ENCODE data around the gene SYF2.

The SYF2 gene

GRCh38 chr1:25216123-25216522 is 16.2 kb downstream of the SYF2 start:
- POLR2A ChIA-PET, result no interaction called here
- CTCF ChIA-PET, result interaction anchor here (1.3 to 8.8 kb wide), 2 partner anchors 9 to 12 kb away, joined by 4 to 69 read pairs; no protein-coding TSS in a partner anchor
- no peak overlapping the region for H3K4me3 ChIP-seq (ENCODE audit: low read depth, low read length)

GRCh38 chr1:25212725-25213124 is 19.6 kb downstream of the SYF2 start:
- CTCF ChIA-PET, result interaction anchor here (0.9 to 8.8 kb wide), 2 partner anchors 9 to 15 kb away, joined by 3 to 69 read pairs; no protein-coding TSS in a partner anchor
- H3K4me3 ChIP-seq (ENCODE audit: low read depth, low read length), result no peak overlapping the region
- POLR2A ChIA-PET, result interaction anchor here (0.7 kb wide), 1 partner anchor 20 kb away, joined by 3 read pairs; the partner anchor contains the start of gene SYF2
- no peak for TF ChIP-seq CTCF (IDR thresholded peaks at IDR 0.05; ENCODE audit: insufficient read depth, low read length, missing control alignments)
- DNase-seq (ENCODE audit: low read depth, low spot score), result no peak

More at GRCh38 chr1:25216123-25216522, 16.2 kb downstream of the SYF2 start:
- TF ChIP-seq CTCF (IDR thresholded peaks at IDR 0.05; ENCODE audit: insufficient read depth, low read length, missing control alignments), result no peak
- no peak for DNase-seq (ENCODE audit: low read depth, low spot score)

DNA sequence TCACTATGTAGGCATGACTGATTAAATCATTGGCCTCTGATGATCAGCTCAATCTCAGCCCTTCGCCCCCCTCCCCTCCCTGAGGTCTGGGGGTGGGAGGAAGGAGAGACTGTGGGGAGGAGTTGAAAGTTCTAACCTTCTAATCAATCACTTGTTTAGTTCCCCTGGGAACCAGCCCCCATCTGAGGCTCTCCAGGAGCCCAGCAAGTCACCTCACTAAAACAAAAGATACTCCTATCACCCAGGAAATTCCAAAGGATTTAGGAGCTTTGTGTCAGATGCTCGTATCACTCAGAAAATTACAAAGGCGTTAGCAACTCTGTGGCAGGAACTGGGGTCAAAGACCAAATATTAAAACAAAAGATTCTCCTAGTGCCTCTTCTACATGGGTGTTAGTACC is 21.6 kb downstream of the SYF2 start:
- ChIA-PET CTCF (interaction anchor here (1.3 kb wide), 1 partner anchor 12 kb away, joined by 5 read pairs; no protein-coding TSS in a partner anchor), POLR2A (no interaction called here)
- H3K4me3 ChIP-seq (ENCODE audit: low read depth, low read length), result no peak overlapping the region

GRCh38 chr1:25209516-25209915 is 22.8 kb downstream of the SYF2 start:
- H3K4me3 ChIP-seq (ENCODE audit: low read depth, low read length), result no peak overlapping the region
- no peak for DNase-seq (ENCODE audit: low read depth, low spot score)
- ChIA-PET CTCF (no interaction called here), POLR2A (no interaction called here)
- TF ChIP-seq CTCF (IDR thresholded peaks at IDR 0.05; ENCODE audit: insufficient read depth, low read length, missing control alignments), result no peak

More for the DNA sequence above, 21.6 kb downstream of the SYF2 start:
- no peak for DNase-seq (ENCODE audit: low read depth, low spot score)
- TF ChIP-seq CTCF (IDR thresholded peaks at IDR 0.05; ENCODE audit: insufficient read depth, low read length, missing control alignments), result no peak

DNA sequence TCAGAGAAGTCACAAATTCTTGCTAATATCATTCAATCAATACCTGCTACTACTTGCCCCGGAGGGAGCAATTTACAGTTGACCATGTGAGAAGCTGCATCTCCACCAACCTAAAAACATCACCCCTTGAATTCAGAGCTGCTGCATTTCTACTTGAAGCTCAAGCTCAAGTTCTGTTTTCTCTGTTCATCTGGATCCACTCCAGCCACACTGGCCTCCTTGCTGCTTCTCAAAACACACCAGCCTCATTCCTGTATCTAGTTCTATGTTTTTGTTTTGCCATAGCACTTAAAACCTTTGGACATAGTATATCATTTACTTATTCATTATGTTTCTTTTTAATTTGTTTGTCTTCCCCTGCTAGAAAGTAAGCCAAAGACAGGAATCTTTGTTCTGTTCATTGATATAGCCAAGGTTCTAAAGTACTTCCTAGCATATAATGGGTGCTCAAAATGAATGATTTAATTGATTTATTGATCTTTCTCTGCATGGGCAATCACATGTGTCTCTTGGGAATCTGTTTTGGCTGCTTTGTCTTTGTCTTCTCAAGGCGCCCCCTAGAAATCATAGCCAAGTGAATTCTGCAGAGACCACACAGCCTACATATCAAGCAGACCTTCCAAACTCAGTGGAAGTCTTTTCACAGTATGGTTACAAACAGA is 23.6 kb downstream of the SYF2 start:
- ChIA-PET CTCF (interaction anchor here (1.0 to 1.2 kb wide), 2 partner anchors 9 to 14 kb away, joined by 3 read pairs; no protein-coding TSS in a partner anchor), POLR2A (no interaction called here)
- no peak overlapping the region for H3K4me3 ChIP-seq (ENCODE audit: low read depth, low read length)
- DNase-seq (ENCODE audit: low read depth, low spot score), result no peak
- no peak for TF ChIP-seq CTCF (IDR thresholded peaks at IDR 0.05; ENCODE audit: insufficient read depth, low read length, missing control alignments)

GRCh38 chr1:25208092-25208491 is 24.2 kb downstream of the SYF2 start:
- H3K4me3 ChIP-seq (ENCODE audit: low read depth, low read length), result no peak overlapping the region

More at GRCh38 chr1:25208092-25208491, 24.2 kb downstream of the SYF2 start:
- POLR2A ChIA-PET, result no interaction called here
- DNase-seq (ENCODE audit: low read depth, low spot score), result no peak
- no peak for TF ChIP-seq CTCF (IDR thresholded peaks at IDR 0.05; ENCODE audit: insufficient read depth, low read length, missing control alignments)
- CTCF ChIA-PET, result interaction anchor here (1.0 to 1.2 kb wide), 2 partner anchors 9 to 15 kb away, joined by 3 read pairs; no protein-coding TSS in a partner anchor
